Stromal cell of bone marrow (primary cell): ENCODE data around the gene SNRK.
"Not testable (repeated sequence)": the region's sequence is repeated elsewhere in the genome, so short reads cannot be mapped to it uniquely, and the experiment has no call there.

Source experiments
- DNase-seq: peaks from one replicate; pipeline ENCODE4 v3.0.0-alpha.2; 2012; ENCODE audit warnings: low read depth

Gene SNRK

DNA sequence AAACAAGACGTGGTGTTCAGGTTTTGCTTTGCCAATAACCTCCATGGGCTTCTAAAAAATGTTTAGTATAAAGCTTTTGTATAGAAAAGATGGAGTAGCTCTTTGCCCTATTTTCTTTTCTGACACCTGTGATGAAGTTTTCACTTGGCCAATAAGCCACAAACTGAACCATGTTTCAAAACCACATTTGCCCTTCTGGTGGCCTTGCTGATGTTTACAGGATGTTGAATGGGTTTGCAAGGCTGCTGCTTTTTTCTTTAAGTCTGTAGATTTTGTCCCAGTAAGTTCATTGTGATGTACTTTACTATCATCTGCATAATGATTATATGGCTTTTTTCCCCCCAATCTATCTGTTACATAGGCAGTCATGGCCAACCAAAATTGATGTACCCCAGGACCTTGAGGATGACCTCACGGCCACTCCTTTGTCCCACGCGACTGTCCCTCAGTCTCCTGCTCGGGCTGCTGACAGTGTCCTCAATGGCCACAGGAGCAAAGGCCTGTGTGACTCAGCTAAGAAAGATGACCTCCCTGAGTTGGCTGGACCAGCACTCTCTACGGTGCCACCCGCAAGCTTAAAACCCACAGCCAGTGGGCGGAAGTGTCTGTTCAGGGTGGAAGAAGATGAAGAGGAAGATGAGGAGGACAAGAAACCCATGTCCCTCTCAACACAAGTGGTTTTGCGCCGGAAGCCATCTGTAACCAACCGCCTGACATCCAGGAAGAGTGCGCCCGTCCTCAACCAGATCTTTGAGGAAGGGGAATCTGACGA lies 60.8 kb downstream of the SNRK start:
- no peak for DNase-seq

DNA sequence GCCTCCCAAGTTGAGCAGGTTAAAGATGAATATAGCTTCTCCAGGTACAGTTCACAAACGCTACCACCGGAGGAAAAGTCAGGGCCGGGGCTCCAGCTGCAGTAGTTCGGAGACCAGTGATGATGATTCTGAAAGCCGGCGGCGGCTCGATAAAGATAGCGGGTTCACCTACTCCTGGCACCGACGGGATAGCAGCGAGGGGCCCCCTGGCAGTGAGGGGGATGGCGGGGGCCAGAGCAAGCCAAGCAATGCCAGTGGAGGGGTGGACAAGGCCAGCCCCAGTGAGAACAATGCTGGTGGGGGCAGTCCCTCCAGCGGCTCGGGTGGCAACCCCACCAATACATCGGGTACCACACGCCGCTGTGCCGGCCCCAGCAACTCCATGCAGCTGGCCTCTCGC lies 61.4 kb downstream of the SNRK start:
- DNase-seq, result no peak

DNA sequence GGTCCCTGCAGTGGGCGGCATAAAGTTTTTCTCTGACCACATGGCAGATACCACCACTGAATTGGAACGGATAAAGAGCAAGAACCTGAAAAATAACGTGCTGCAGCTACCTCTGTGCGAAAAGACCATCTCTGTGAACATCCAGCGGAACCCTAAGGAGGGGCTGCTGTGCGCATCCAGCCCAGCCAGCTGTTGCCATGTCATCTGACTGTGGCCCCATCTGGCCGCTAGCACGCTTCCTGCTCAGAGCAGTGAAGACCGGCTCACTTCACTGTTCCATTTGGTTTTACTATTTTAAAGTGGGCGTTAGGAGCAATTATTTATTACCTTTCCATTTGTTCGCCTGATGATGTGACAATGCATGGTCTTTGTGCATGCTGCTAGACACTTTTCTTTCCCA lies 62.0 kb downstream of the SNRK start:
- DNase-seq, result no peak

DNA sequence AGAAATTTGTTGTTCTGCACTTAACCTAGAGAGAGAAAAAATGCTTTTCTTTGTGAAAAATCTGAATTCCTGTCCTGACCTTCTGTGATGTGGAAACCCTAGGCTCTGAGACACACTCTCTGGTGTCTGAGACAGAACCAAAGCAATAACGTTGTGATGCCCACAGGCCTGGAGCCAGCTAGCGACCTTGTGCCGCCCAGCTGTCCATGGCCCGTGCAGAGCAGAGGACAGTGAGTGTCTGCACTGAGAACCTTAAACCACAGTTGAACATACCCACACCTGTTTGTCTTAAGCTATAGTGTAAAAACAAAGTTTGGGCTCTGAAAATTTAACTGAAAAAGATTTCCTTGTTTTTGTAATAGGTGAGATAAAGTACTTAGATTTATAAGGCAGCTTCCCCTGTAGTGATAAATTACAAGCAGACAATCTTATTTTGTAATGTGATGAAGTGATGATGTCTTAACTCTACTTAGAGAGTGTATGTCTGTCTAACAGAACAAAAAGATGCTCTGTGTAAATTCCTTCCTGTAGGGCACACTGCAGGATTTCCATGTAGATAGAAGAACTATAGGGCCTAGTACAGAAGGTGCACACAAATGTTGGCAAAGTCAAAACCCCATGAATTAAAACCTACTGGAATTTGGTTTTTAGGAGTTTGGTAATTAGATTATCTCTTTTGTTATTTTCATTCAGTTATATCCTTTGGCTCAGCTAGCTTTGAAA lies 62.7 kb downstream of the SNRK start:
- DNase-seq, result no peak

DNA sequence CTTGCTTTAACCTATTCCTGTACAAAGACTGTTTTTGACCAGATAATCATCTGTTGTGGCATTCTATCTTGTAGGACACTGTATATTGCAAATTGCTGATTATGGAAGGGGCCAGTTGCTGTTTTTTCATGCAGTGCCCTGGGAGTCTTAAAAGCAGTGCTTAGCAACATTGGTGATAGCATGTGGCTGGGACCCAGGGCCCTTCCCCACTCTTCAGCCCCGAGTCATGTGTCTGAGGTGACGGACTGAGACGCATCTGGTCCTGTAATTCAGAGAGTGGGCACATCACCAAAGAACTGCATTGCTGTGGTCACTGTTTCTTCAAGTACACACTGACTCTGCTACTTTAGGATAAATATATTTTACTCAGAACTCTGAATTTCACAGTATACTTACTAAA lies 63.4 kb downstream of the SNRK start:
- no peak for DNase-seq

DNA sequence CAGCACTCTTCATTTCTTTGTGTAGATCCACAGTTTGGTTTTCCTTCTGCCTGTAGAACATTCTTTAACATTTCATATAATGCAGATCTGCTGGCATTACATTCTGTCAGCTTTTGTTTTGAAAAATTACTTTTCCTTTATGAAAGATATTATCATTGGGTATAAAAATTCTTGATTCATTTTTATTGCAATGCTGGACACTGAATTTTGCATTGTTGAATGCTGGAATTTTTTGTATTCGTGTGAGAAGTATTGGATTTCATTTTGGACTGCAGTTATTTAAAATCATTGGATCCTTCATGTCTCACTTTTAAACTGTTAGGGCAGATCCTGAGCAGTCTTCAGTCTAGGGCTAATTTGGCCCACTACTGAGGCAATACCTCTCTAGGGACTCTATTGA lies 67.1 kb downstream of the SNRK start:
- DNase-seq, result no peak

DNA sequence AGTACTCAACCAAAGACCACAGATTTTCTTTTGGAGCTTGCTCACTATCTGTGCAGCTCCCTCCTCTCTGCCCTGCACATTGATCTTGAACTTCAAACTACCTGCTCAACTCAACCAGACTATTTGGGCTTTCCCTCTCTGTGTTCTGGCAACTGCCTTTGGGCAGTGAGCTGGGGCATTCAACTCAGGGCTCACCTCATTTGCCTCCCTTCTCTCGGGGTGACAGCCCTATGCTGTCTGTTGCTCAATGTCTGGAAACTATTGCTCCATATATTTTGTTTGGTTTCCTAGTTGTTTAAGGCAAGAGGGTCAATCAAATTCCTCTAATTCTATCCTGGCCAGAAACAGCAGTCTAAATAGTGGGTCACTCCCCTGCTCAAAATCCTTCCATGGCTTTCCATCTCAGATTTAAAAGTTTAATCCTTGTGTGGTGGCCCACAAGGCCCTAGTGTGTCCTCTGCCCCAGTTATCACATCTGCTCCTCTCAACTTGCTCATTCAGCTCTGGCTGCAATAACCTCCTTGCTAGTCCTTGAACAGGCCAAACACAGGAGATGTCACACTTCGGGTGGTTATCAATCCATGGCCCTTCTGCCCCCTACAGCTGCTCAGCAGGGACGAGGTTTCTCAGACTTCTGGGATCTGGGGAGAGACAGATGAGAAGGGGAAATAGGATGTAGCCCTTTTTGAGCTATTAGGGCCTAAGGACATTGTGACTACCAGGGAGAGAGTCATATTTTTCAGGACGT lies 67.8 kb downstream of the SNRK start:
- no peak for DNase-seq

DNA sequence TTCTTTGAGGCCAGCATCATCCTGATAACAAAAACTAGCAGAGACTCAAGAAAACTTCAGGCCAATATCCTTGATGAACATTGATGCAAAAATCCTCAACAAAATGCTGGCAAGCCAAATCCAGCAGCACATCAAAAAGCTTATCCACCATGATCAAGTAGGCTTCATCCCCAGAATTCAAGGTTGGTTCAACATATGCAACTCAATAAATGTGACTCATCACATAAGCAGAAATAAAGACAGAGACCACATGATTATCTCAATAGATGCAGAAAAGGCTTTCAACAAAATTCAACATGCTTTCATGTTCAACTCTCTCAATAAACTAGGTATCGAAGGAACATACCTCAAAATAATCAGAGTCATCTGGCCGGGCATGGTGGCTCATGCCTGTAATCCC lies 69.7 kb downstream of the SNRK start:
- not testable (repeated sequence) for DNase-seq

DNA sequence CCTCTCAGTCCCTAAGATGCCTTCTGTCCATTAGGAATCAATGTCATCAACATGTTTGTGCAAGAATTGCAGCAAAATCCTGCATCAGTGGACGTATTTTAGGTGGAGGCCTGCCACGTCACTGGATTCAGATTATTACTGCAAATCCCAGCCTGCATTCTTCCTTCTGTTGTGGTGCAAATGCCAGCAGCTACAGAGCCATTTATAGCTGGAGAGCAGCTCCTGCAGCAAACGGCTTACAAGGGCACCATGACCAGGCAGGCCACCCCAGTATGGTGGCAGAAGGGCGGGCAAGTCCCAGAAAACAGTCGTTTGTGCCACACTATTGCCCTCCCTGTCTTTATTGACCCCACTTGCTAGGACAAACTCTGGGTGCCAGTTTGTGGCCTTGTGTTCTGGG lies 74.7 kb downstream of the SNRK start:
- no peak for DNase-seq

DNA sequence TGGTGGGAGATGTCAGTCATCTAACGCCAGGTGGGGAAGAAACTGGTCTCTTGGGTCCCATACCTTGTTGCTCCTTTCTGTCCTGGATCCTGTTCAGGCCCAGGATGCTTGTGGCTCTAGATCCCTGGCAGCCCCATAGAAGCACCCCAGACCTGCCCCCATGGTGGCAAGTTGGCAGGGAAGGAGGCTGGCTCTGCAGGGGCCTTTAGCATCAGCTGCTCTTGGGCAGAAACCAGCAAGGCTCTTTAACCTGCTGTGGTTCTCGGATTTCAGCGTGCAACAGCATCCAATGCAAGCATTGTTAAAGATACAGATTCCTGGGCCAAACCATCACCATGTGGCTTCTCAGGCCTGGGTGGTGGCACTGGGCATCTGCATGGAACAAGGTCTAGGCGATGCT lies 75.8 kb downstream of the SNRK start:
- no peak for DNase-seq

DNA sequence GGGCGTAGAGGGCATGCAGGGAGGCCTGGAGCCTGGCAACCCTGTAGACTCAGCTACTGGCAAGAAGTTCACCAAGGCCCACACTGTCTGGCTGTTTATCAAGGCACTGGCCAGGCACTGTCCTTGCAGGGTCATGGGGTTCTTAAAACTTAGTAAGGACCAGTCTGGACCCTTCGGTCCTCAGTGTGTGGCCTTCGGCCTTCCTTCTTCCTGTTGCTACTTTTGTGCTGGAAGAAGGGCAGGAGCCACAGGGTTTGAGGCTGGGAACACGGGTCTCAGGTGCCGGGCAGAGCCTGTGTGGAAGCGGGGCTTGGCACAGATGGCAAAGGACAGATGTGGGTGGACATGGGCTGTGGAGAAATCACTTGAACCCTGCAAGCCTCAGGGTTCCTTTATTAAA lies 76.6 kb downstream of the SNRK start:
- no peak for DNase-seq

DNA sequence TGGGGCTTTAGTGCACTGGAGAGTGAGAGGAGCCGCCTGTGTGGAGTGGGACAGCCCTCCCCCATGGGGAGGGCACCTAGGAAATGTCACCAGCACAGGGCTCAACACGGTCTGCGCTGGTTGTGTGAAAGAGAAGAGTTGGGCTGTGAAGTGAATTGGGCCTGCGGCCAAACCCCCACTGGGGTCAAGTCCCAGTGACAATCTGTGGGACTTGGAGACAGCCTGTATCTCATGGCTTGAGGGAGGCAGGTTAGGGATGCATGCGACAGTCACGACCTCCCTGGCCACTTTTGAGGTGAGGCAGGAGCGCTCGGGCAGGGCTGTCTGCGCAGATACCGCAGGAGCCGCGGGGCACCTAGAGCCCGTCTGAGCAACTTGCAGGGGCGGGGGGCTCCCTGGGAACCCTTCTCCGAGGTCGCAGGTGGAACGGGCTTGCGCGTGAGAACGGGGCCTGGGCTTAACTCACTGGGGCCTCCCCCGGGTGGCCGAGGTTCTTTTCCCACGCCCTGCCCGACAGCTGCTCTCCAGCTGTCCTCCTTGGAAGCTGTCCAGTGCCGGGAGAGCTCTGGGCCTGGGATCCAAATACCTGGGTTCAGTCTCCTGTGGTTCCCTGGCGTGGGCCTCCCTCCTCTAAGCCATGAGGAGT lies 77.4 kb downstream of the SNRK start:
- DNase-seq, result no peak

DNA sequence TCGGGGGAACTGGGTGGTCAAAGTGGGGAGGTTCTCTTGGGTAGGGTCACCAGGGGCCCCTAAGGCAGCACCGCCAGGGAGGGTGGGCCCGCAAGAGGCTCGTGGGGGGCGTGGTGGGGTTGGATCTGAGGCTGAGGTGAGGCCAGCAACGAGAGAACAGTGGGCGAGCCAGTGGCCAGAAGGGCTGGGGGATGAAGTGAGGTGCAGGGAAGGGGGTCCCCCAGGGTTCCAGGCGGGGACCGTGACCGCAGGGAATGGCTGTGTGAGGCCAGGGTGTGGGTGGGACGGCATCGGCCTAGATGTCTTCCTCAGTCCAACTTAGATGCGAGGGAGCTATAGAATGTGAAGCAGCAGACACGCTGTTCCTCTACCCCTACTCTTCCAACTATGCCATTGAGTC lies 78.2 kb downstream of the SNRK start:
- DNase-seq, result no peak

DNA sequence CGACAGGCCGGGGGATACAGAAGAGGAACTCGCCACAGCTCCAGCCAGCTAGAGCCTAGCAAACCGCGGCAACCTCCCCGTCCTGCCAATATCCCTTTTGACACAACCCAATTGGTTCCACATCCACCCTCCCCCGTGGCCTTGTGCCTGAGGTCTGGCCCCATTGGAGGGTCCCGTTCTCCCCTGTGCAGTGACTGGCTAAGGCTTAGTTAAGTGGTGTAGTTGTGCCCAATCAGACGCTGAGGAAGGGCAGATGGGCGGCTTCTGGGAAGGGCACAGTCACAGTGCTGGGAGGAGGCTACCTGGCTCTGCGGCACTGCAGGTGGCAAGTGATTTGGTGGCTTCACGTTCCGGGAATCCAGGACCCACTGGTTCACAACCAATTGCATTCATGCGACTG lies 78.6 kb downstream of the SNRK start:
- DNase-seq, result no peak

DNA sequence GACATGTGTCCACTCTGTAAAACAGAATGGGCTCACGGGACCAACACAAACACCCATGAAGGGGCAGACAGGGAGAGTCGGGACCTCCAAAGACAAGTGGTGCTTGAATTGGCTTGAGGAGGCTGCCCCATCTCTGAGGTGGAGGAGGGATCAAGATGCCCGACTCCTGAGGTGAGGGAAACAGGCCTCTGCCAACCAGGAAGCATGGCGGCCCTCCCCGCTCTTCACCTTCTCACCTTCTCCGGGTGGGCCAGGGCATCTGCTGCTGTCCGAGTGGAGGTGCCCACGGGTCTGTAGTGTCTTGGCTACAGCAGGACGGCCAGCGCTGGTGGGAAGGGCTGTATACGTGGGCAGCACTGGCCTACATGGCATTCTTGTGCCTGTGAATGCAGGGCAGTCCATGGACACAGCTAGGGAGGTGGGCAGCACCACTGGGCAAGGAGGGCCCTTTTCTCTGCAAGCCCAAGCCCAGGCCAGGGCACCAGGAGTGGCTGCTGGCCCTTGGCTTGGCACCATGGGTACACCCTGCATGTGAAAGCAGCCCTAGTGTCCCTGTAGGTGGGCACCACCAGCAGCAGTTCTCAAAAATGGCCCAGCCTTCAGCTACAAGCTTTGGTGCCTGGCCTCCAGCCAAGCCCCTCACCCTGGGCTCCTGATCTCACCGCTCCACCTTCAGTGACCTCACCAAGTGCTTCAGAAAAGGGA lies 79.4 kb downstream of the SNRK start:
- DNase-seq, result no peak

DNA sequence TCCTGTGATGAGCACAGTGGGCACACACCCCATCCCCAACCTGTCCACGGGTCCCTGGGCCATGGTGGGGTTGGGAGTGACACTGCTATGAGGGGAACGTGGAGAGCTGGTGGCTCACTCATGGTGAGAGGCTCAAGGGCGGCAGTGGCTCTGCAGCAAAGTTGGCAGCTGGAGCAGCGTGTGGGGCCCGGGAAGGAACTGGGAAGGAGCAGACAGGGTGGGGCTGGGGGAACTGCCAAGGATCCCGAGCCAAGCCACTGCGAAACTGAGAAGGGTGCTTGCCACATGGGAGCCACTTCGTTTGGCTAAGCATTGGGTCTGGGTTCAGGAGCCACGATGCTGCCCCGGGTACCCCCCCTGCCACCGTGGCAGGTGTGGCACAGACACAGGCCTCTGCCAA lies 80.1 kb downstream of the SNRK start:
- DNase-seq, result no peak

DNA sequence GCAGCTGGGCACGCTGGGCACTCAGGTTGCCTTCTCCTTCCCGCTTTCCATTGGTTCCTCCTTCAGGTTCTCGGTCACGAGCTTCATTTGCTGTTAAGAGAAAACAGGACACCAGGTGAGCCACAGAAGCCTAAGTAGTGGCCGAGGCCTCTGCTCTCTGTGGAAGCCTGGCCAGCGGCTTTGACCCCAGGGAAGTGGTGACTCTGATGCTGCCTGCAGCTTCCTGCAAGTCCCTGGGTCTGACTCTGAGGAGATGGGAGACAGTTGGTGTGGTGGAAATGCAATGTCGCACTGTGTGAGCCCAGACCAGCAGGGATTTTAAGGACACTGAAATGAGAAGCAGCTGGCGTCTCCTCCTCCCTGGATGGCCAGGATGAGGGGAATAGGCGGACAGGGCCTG lies 80.5 kb downstream of the SNRK start:
- DNase-seq, result no peak

DNA sequence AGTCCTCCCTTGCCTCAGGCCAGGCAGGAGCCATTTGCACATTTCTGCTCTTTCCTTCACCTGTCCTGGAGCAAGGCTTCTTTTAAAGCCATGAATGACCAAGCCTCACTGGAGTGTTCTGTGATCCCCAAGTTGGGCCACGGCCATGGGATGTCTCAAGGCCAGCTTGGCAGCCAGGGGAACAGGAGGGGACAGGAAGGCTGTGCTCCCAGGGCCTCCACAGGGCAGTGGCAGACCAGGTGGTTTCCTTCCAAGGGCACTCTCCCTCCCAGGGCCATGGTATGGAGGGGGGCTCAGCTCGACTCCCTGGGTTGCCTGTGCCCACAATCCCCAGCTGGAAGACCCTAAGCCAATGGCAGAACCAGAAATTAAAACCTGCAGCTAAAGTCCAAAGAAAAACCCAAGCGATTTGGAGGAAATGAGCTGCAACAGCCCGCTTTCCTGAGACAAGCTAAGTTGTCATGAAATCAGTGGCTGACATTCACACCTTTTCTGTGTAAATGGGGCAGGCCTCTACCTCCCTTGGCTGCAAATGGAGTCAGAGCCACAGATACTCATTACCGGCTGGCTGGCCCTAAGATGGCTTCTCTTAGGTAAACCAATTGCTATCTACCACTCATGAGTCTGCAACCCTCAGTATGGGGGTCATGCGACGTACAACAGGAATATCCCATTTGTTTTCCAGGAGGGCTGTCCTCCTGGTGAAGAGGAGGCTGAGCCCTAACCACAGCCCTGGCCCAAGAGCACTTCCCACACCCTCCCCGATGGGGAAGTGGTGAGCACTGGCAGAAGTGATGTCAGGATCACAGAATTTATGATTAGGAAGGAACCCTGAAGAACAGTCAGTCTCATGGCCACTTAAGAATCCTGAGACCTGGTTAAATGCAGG lies 83.3 kb downstream of the SNRK start:
- DNase-seq, result no peak

DNA sequence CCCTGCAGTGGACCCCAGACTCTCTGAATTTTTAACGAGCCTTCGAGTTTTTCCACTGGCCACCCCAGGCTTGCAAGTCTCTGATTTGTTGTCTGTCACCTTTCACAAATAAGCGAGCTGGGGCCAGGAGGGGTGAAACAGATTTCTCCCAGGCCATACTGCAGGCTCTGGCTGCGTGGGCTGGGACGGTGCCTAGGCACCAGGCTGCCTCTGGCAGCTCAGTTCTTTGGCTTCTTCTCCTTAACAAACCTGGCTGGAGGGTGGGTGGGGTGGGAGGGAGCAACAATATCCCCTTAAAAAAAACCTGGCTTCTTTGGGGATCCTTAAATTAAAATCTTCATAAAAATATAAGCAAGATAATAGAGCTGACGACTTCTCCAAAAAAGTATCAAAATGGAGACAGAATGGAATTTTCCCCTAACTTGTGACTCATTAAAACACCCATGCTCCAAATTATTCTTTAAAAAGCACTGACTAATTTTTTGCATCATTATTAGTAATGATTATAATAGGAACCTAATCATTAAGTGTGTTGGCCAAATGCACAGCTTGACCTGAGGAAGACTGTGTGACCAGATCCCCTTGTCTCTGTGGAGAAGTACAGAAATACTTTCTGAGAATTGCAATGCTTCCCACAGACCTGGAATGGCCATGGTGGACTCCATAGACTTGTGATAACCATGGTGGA lies 84.1 kb downstream of the SNRK start:
- no peak for DNase-seq

DNA sequence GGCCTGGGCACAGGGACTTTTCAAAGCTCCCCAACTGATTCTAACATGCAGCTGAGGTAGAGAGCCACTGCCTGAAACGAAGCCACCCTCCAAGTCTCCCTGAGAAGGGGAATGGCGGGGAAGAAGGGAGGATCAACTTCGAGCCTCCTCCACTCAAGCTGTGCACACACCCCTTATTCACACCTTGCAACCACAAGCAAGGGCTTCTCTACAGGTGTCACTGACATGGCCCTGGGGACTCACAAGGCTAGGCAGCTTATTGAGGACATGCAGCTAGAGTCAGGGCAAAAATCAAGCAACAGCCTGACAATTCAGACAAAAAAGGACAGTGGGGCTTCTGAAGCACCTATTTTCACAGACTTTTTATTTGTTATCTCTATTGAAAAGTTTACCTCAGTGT lies 85.2 kb downstream of the SNRK start:
- no peak for DNase-seq
